T-cell (primary cell): ENCODE results near the gene PHKG2. TPM values are rescaled to one million over a fixed set of nuclear protein-coding genes. Genes with fewer than 3 reads are reported as not detected.
"Not testable (repeated sequence)": the region's sequence is repeated elsewhere in the genome, so short reads cannot be mapped to it uniquely, and the experiment has no call there.

Experiments used
- ATAC-seq, 4 experiments: fragments of 200-7000 bp in 3 of 4; fragments of 150-1000 bp in 1 of 4; cut with Tn5 transposase; replicated peaks in 1 of 4; 1 replicate in 3 of 4; 2 replicates in 1 of 4; pipeline ENCODE4 v1.10.0; 2021; ENCODE audit warnings: moderate library complexity in 3 of 4, mild to moderate bottlenecking in 2 of 4, moderate number of reproducible peaks in 1 of 4
- CTCF ChIA-PET, 2 donors: fragments of 300-600 bp; sonication (Branson Sonifier 250); formaldehyde crosslinking; loops; one replicate each; lab custom pipeline; 2022; ENCODE audit warnings: antibody characterized with exemption in 2 of 2; lab: Charles Lee
- POLR2A ChIA-PET, 2 donors: fragments of 300-600 bp; sonication (Branson Sonifier 250); formaldehyde crosslinking; loops; one replicate each; lab custom pipeline; 2022; ENCODE audit warnings: antibody characterized with exemption in 2 of 2; lab: Charles Lee
- DNase-seq, 35 experiments: peaks; one replicate each; pipeline versions ENCODE4 v3.0.0 to v3.0.0-alpha.2; 2013 to 2023
- H3K27ac ChIP-seq: one replicate; pipeline ENCODE4 v1.5.1; 2013; ENCODE audit warnings: low read length
- H3K27me3 ChIP-seq, 2 experiments: replicated peaks in 1 of 2; 1 replicate in 1 of 2; 2 replicates in 1 of 2; pipeline versions ENCODE4 v1.6.1 to v1.7.0; 2013; ENCODE audit warnings: low read length in 1 of 2, mixed read lengths in 1 of 2; ENCODE audit not compliant: control insufficient read depth in 2 of 2, insufficient read depth in 2 of 2; ENCODE audit errors: extremely low read depth in 1 of 2
- H3K36me3 ChIP-seq, 2 donors: 1 replicate in 1 of 2; 2 replicates in 1 of 2; pipeline versions ENCODE4 v1.6.1 to v1.7.0; 2013; ENCODE audit warnings: low read length in 1 of 2; ENCODE audit not compliant: control insufficient read depth in 2 of 2, insufficient read depth in 1 of 2; ENCODE audit errors: extremely low read depth in 1 of 2
- H3K4me1 ChIP-seq, 2 experiments: 1 replicate in 1 of 2; 2 replicates in 1 of 2; pipeline versions ENCODE4 v1.6.1 to v1.7.0; 2013; ENCODE audit warnings: low read length in 2 of 2, mixed read lengths in 1 of 2; ENCODE audit not compliant: insufficient read depth in 2 of 2, control insufficient read depth in 1 of 2; ENCODE audit errors: extremely low read depth in 1 of 2
- H3K4me3 ChIP-seq, 2 donors: 1 replicate in 1 of 2; 2 replicates in 1 of 2; pipeline versions ENCODE4 v1.5.1 to v1.7.0; 2013; ENCODE audit warnings: mild to moderate bottlenecking in 2 of 2, low read length in 1 of 2, moderate library complexity in 1 of 2; ENCODE audit not compliant: control insufficient read depth in 1 of 2; ENCODE audit errors: extremely low read depth in 1 of 2
- H3K9me3 ChIP-seq: 2 replicates; pipeline ENCODE4 v1.7.0; 2013
- H3K27ac Mint-ChIP-seq, 2 donors: one replicate each; pipeline ENCODE4 v1.8.0; 2020 to 2021; ENCODE audit warnings: mild to moderate bottlenecking in 2 of 2, mixed read lengths in 2 of 2
- H3K27me3 Mint-ChIP-seq, 2 donors: one replicate each; pipeline ENCODE4 v1.8.0; 2021 to 2022; ENCODE audit warnings: mixed read lengths in 2 of 2
- H3K36me3 Mint-ChIP-seq: one replicate; pipeline ENCODE4 v1.8.0; 2021; ENCODE audit warnings: mixed read lengths
- H3K4me1 Mint-ChIP-seq, 3 donors: one replicate each; pipeline ENCODE4 v1.8.0; 2020 to 2022; ENCODE audit warnings: mixed read lengths in 3 of 3, mild to moderate bottlenecking in 1 of 3
- H3K4me3 Mint-ChIP-seq, 3 donors: one replicate each; pipeline ENCODE4 v1.8.0; 2020 to 2022; ENCODE audit warnings: mild to moderate bottlenecking in 3 of 3, mixed read lengths in 3 of 3, moderate library complexity in 3 of 3
- H3K9me3 Mint-ChIP-seq, 3 donors: one replicate each; pipeline ENCODE4 v1.8.0; 2020 to 2022; ENCODE audit warnings: mixed read lengths in 3 of 3
- WGBS: methylation state at CpG from one replicate; pipeline ENCODE4 v1.1.5; 2013; ENCODE audit warnings: missing lambda C conversion rate; ENCODE audit not compliant: insufficient coverage; 5-methylcytosine and 5-hydroxymethylcytosine counted together
- total RNA-seq, 35 experiments: library from RNA in 6 of 35; stranded (reverse) in 6 of 35; fragments of 120-200 nt in 1 of 35; gene quantifications; one replicate each; pipeline versions ENCODE4 v1.2.1 to v1.2.4 and lab custom pipeline; 2013 to 2026

Gene PHKG2
- total RNA-seq, 5 donors from 2014 or later (not counting 1 experiment from before 2014, with no cell fraction given): 36.4 to 57.8 (median 48.9) TPM

GRCh38 chr16:30703071-30703470, 45.2 kb upstream of the PHKG2 start:
- H3K36me3 Mint-ChIP-seq: peaks cover 38% of the 10 kb centered on the region
- H3K4me3 ChIP-seq, ATAC-seq, POLR2A ChIA-PET, H3K9me3 ChIP-seq, H3K4me3 Mint-ChIP-seq, CTCF ChIA-PET, H3K27ac Mint-ChIP-seq, H3K27ac ChIP-seq, H3K27me3 Mint-ChIP-seq, DNase-seq, H3K9me3 Mint-ChIP-seq, H3K27me3 ChIP-seq: not testable (repeated sequence)
- H3K4me1 ChIP-seq: peaks cover 5 to 16% of the 10 kb centered on the region in 2 experiments
- 98% methylated on average over 6 of the region's 12 CpGs for WGBS
- H3K36me3 ChIP-seq: peaks cover 12 to 80% of the 10 kb centered on the region in 2 donors
- peaks cover 19 to 30% (median 22%) of the 10 kb centered on the region in 3 donors for H3K4me1 Mint-ChIP-seq

- H3K4me3 ChIP-seq: no peak overlapping the region
- Mint-ChIP-seq H3K36me3 (peaks cover 39% of the 10 kb centered on the region), H3K27me3 (no peaks in the 10 kb centered on the region), H3K9me3 (no peaks in the 10 kb centered on the region), H3K4me1 (peaks cover 18 to 29% (median 22%) of the 10 kb centered on the region in 3 donors), H3K4me3 (no peak overlapping the region), H3K27ac (no peak overlapping the region)
- no peak for DNase-seq
- no peak for ATAC-seq
- no peaks in the 10 kb centered on the region for H3K27me3 ChIP-seq
- H3K36me3 ChIP-seq: peaks cover 19 to 88% of the 10 kb centered on the region in 2 donors
- 99% methylated on average over 9 of the region's 10 CpGs for WGBS
- H3K9me3 ChIP-seq: no peaks in the 10 kb centered on the region
- H3K27ac ChIP-seq: no peak overlapping the region
- ChIA-PET CTCF (no interaction called here), POLR2A (no interaction called here)
- H3K4me1 ChIP-seq: peaks cover 5 to 15% of the 10 kb centered on the region in 2 experiments
Observed at GRCh38 chr16:30703971-30704370, 44.3 kb upstream of the PHKG2 start.

DNA sequence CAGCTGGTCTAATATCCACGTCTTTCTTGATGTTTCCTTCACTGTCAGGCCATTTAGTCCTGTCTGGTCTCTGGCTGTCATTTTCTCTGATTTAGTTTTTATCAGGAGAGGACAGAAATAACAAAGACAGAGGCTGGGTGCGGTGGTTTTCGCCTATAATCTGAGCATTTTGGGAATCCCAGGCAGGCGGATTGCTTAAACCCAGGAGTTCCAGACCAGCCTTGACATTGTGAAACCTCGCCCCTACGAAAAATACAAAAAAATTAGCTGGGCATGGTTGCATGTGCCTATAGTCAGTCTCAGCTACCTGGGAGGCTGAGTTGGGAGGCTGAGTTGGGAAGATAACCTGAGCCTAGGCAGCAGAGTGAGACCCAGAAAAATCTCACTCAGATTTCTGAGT, 42.2 kb upstream of the PHKG2 start:
- H3K4me1 ChIP-seq: no peaks in the 10 kb centered on the region
- H3K4me3 ChIP-seq: no peak overlapping the region
- ATAC-seq (no peak), DNase-seq (no peak)
- no peaks in the 10 kb centered on the region for H3K9me3 Mint-ChIP-seq
- H3K4me3 Mint-ChIP-seq: no peak overlapping the region
- no peaks in the 10 kb centered on the region for H3K9me3 ChIP-seq
- H3K27ac Mint-ChIP-seq: no peak overlapping the region
- peaks cover 32 to 96% of the 10 kb centered on the region in 2 donors for H3K36me3 ChIP-seq
- no peaks in the 10 kb centered on the region for H3K27me3 ChIP-seq
- peaks cover 47% of the 10 kb centered on the region for H3K36me3 Mint-ChIP-seq
- H3K27me3 Mint-ChIP-seq: no peaks in the 10 kb centered on the region
- CTCF ChIA-PET: no interaction called here
- no peak overlapping the region for H3K27ac ChIP-seq
- H3K4me1 Mint-ChIP-seq: peaks cover 2 to 9% (median 4%) of the 10 kb centered on the region in 3 donors
- WGBS: 96% methylated on average over 5 of the region's 6 CpGs
- POLR2A ChIA-PET: no interaction called here

DNA sequence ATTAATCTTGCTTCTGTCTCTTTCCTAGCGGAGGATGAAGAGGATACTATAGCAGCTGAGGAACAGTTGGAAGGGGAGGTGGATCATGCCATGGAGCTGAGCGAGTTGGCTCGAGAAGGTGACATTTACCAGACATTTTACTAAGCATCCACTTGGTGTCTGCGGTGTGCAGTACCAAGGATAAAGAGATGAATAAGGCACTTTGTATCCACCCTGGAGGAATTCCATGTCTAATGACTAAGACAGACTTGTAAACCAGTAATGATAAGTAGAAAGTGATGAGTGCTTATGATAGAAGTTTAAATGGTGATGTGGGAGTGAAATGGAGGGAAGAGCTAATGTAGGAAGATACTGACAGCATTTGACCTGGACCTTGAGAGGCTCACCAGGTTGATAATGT, 37.3 kb upstream of the PHKG2 start:
- no CpG with 5 or more reads among the region's 4 CpGs for WGBS
- no peak for DNase-seq
- H3K27ac Mint-ChIP-seq: no peak overlapping the region
- Histone ChIP-seq H3K36me3 (peaks cover 31 to 93% of the 10 kb centered on the region in 2 donors), H3K9me3 (no peaks in the 10 kb centered on the region), H3K27ac (no peak overlapping the region), H3K4me3 (no peak overlapping the region), H3K4me1 (peaks cover 4 to 9% of the 10 kb centered on the region in 2 experiments), H3K27me3 (no peaks in the 10 kb centered on the region)
- ATAC-seq: no peak
- H3K27me3 Mint-ChIP-seq: no peaks in the 10 kb centered on the region
- H3K36me3 Mint-ChIP-seq: peaks cover 74% of the 10 kb centered on the region
- peaks cover 20 to 26% (median 22%) of the 10 kb centered on the region in 3 donors for H3K4me1 Mint-ChIP-seq
- no peaks in the 10 kb centered on the region for H3K9me3 Mint-ChIP-seq
- ChIA-PET POLR2A (no interaction called here), CTCF (no interaction called here)
- H3K4me3 Mint-ChIP-seq: no peak overlapping the region

DNA sequence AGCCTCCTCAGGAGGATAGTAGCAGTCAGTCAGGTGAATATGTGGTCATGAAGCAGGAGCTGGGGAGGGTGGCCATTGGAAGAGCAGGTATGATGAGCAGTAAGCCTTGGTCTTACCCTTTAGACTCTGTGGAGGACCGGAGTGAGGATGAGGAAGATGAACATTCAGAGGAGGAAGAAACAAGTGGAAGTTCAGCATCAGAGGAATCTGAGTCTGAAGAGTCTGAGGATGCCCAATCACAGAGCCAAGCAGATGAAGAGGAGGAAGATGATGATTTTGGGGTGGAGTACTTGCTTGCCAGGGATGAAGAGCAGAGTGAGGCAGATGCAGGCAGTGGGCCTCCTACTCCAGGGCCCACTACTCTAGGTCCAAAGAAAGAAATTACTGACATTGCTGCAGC, 36.5 kb upstream of the PHKG2 start:
- no peaks in the 10 kb centered on the region for H3K9me3 ChIP-seq
- peaks cover 28 to 32% (median 28%) of the 10 kb centered on the region in 3 donors for H3K4me1 Mint-ChIP-seq
- no peak overlapping the region for H3K27ac Mint-ChIP-seq
- WGBS: 100% methylated on average over 1 of the region's 1 CpG
- H3K4me3 Mint-ChIP-seq: no peak overlapping the region
- H3K27me3 Mint-ChIP-seq: no peaks in the 10 kb centered on the region
- peaks cover 77% of the 10 kb centered on the region for H3K36me3 Mint-ChIP-seq
- no peak overlapping the region for H3K27ac ChIP-seq
- no peaks in the 10 kb centered on the region for H3K9me3 Mint-ChIP-seq
- ChIA-PET POLR2A (no interaction called here), CTCF (no interaction called here)
- ATAC-seq: no peak
- DNase-seq: no peak
- no peaks in the 10 kb centered on the region for H3K27me3 ChIP-seq
- no peak overlapping the region for H3K4me3 ChIP-seq
- H3K4me1 ChIP-seq: peaks cover 4 to 12% of the 10 kb centered on the region in 2 experiments
- peaks cover 32 to 94% of the 10 kb centered on the region in 2 donors for H3K36me3 ChIP-seq

DNA sequence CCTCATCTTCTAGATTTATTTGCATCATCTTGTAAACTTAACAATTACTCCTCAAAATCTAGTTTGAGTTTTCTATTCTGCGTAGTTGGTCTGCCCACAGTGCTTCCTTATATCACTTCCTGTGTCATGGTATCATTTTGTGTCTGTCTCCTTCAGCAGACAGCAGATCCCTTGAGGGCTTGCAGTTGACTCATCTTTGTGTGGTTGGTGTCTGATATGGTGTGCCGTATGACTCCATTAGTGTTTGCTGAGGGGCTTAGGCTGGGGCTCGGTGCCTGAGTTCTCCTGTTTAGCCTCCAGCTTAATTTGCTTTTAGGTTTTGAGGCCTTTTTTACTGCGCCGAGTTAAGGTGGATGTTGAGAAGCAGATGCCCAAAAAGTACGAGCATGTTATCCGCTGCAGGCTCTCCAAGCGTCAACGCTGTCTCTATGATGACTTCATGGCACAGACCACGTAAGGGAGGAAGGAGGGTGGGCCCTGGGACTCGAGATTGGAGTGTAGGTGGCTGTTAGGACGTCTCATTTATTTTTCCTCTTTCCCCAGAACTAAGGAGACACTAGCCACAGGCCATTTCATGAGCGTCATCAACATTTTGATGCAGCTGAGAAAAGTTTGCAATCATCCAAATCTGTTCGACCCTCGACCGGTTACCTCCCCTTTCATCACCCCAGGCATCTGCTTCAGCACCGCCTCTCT, 32.3 kb upstream of the PHKG2 start:
- CTCF ChIA-PET: no interaction called here
- no peaks in the 10 kb centered on the region for H3K27me3 ChIP-seq
- H3K36me3 Mint-ChIP-seq: peaks cover 65% of the 10 kb centered on the region
- peak overlapping the region; percentile 54 for H3K27ac ChIP-seq
- 73% methylated on average over 6 of the region's 17 CpGs for whole genome bisulfite sequencing
- peaks cover 33 to 38% (median 34%) of the 10 kb centered on the region in 3 donors for H3K4me1 Mint-ChIP-seq
- H3K9me3 Mint-ChIP-seq: no peaks in the 10 kb centered on the region
- H3K36me3 ChIP-seq: peaks cover 28 to 89% of the 10 kb centered on the region in 2 donors
- no peak overlapping the region for H3K4me3 ChIP-seq
- peak in 27 of 35 experiments; percentile 2 to 70 (median 30) for DNase-seq
- peak overlapping the region; percentile 95 to 98 for H3K27ac Mint-ChIP-seq
- POLR2A ChIA-PET: interaction anchor here in 1 of 2 donors (0.6 kb wide), 1 partner anchor 426 kb away, joined by 5 read pairs; no protein-coding TSS in a partner anchor
- peak overlapping the region; percentile 4 to 56 (median 8) for H3K4me3 Mint-ChIP-seq
- H3K4me1 ChIP-seq: peaks cover 4 to 12% of the 10 kb centered on the region in 2 experiments
- no peaks in the 10 kb centered on the region for H3K9me3 ChIP-seq
- no peaks in the 10 kb centered on the region for H3K27me3 Mint-ChIP-seq
- peak; percentile 88 to 97 (median 95) for ATAC-seq
